ENCODE measurements around the gene KRTAP6-1. TPM values are rescaled to one million over a fixed set of nuclear protein-coding genes. Genes with fewer than 3 reads are reported as not detected.

The KRTAP6-1 gene
- total RNA-seq (2021) (not detected in 2 replicates), Bru-seq, nascent RNA (not detected), BruChase-seq, experiment 1, labeled RNA remaining after a 2-hour chase (not detected), BruChase-seq, experiment 2, labeled RNA remaining after a 6-hour chase (not detected)
- long read RNA-seq: 0 reads

- CTCF ChIA-PET: no interaction called here
- intact Hi-C loops (cut with micrococcal nuclease; ENCODE audit: unreplicated experiment): no loop called here
- no peaks in the 10 kb centered on the region for H3K4me1 ChIP-seq (ENCODE audit: insufficient read depth, low read length, poor library complexity, severe bottlenecking)
- no peak for DNase-seq (ENCODE audit: low spot score)
- BruUV-seq (replicated peaks): no TSS peak
- POLR2A ChIA-PET (ENCODE audit: low non-redundant PET): interaction anchor here (0.5 kb wide), 1 partner anchor 1667 kb away, joined by 3 read pairs; no protein-coding TSS in a partner anchor
- H3K36me3 ChIP-seq (ENCODE audit: insufficient read depth, low read length, poor library complexity, severe bottlenecking): no peaks in the 10 kb centered on the region
- no peak within 1 kb of the TSS for H3K27ac ChIP-seq (ENCODE audit: low read depth, low read length, poor library complexity, severe bottlenecking)
- H3K27me3 ChIP-seq (replicated peaks; ENCODE audit: insufficient read depth, low read depth, low read length, poor library complexity): no peaks in the 10 kb centered on the region
- H3K4me3 ChIP-seq (ENCODE audit: low read depth, low read length, poor library complexity, severe bottlenecking): no peak within 1 kb of the TSS
- TF ChIP-seq CTCF (conservative IDR thresholded peaks at IDR 0.05; ENCODE audit: low read depth, low read length) (no peak), EZH2 (IDR thresholded peaks at IDR 0.05; ENCODE audit: borderline replicate concordance, low read depth, low read length, poor library complexity, severe bottlenecking) (no peak)
- H3K9me3 ChIP-seq (ENCODE audit: low read depth, low read length, poor library complexity, severe bottlenecking): no peaks in the 10 kb centered on the region
Measured at GRCh38 chr21:30613836-30614235, at the start of gene KRTAP6-1. KRTAP6-1 (minus strand) TSS chr21:30613930; CDS start chr21:30613904, 26 bp downstream.

- TF ChIP-seq CTCF (conservative IDR thresholded peaks at IDR 0.05; ENCODE audit: low read depth, low read length) (no peak), EZH2 (IDR thresholded peaks at IDR 0.05; ENCODE audit: borderline replicate concordance, low read depth, low read length, poor library complexity, severe bottlenecking) (no peak)
- no peaks in the 10 kb centered on the region for H3K9me3 ChIP-seq (ENCODE audit: low read depth, low read length, poor library complexity, severe bottlenecking)
- no peaks in the 10 kb centered on the region for H3K4me1 ChIP-seq (ENCODE audit: insufficient read depth, low read length, poor library complexity, severe bottlenecking)
- no TSS peak for BruUV-seq (replicated peaks)
- no peak overlapping the region for H3K27ac ChIP-seq (ENCODE audit: low read depth, low read length, poor library complexity, severe bottlenecking)
- POLR2A ChIA-PET (ENCODE audit: low non-redundant PET): no interaction called here
- intact Hi-C loops (cut with micrococcal nuclease; ENCODE audit: unreplicated experiment): no loop called here
- H3K27me3 ChIP-seq (replicated peaks; ENCODE audit: insufficient read depth, low read depth, low read length, poor library complexity): no peaks in the 10 kb centered on the region
- H3K4me3 ChIP-seq (ENCODE audit: low read depth, low read length, poor library complexity, severe bottlenecking): no peak overlapping the region
- no peak for DNase-seq (ENCODE audit: low spot score)
- H3K36me3 ChIP-seq (ENCODE audit: insufficient read depth, low read length, poor library complexity, severe bottlenecking): no peaks in the 10 kb centered on the region
- CTCF ChIA-PET: no interaction called here
Measured at GRCh38 chr21:30652891-30653290, 39.2 kb upstream of the KRTAP6-1 start.

GRCh38 chr21:30646904-30647414 lies 33.2 kb upstream of the KRTAP6-1 start:
- no peak overlapping the region for H3K4me3 ChIP-seq (ENCODE audit: low read depth, low read length, poor library complexity, severe bottlenecking)
- BruUV-seq (replicated peaks): no TSS peak
- no peak for DNase-seq (ENCODE audit: low spot score)
- ChIA-PET POLR2A (ENCODE audit: low non-redundant PET) (no interaction called here), CTCF (no interaction called here)
- intact Hi-C loops (cut with micrococcal nuclease; ENCODE audit: unreplicated experiment): no loop called here
- H3K27ac ChIP-seq (ENCODE audit: low read depth, low read length, poor library complexity, severe bottlenecking): no peak overlapping the region
- TF ChIP-seq EZH2 (IDR thresholded peaks at IDR 0.05; ENCODE audit: borderline replicate concordance, low read depth, low read length, poor library complexity, severe bottlenecking): no peak
- no peak for TF ChIP-seq CTCF (conservative IDR thresholded peaks at IDR 0.05; ENCODE audit: low read depth, low read length)
- peaks cover 4% of the 10 kb centered on the region for H3K9me3 ChIP-seq (ENCODE audit: low read depth, low read length, poor library complexity, severe bottlenecking)
- H3K36me3 ChIP-seq (ENCODE audit: insufficient read depth, low read length, poor library complexity, severe bottlenecking): no peaks in the 10 kb centered on the region
- no peaks in the 10 kb centered on the region for H3K27me3 ChIP-seq (replicated peaks; ENCODE audit: insufficient read depth, low read depth, low read length, poor library complexity)
- H3K4me1 ChIP-seq (ENCODE audit: insufficient read depth, low read length, poor library complexity, severe bottlenecking): no peaks in the 10 kb centered on the region
